AG04450 (cell line): ENCODE measurements around the gene DENND6B. TPM values are rescaled to one million over a fixed set of nuclear protein-coding genes. Genes with fewer than 3 reads are reported as not detected.

ENCODE experiments used
- CTCF ChIA-PET: fragments of 300-600, 350-600 bp; formaldehyde crosslinking; extraction: SDS; loops from one replicate; lab custom pipeline; 2022; ENCODE audit warnings: antibody characterized with exemption, inconsistent platforms; lab: Charles Lee
- POLR2A ChIA-PET: fragments of 350-600 bp; formaldehyde crosslinking; extraction: SDS; loops from one replicate; lab custom pipeline; 2021; ENCODE audit warnings: antibody characterized with exemption, inconsistent platforms; lab: Yijun Ruan, JAX
- DNase-seq: peaks from one replicate; pipeline ENCODE4 v3.0.0-alpha.2; 2011; ENCODE audit warnings: low read depth, low spot score
- H3K27ac ChIP-seq: one replicate; pipeline ENCODE4 v1.5.1; 2012; ENCODE audit warnings: low read depth, low read length, control low read depth
- H3K27me3 ChIP-seq: one replicate; pipeline ENCODE4 v1.6.0; 2012; ENCODE audit warnings: low read length; ENCODE audit not compliant: control insufficient read depth, insufficient read depth
- H3K4me3 ChIP-seq: 2 replicates; pipeline ENCODE4 v1.5.1; 2011; ENCODE audit warnings: mild to moderate bottlenecking, low read depth, low read length, control low read depth
- H3K9me3 ChIP-seq: 2 replicates; pipeline ENCODE4 v1.5.1; 2012; ENCODE audit warnings: low read length; ENCODE audit not compliant: control insufficient read depth, insufficient read depth
- polyA plus RNA-seq: library from polyadenylated mRNA; depleted of rRNA; stranded (reverse); fragments of >200 nt; gene quantifications from 2 replicates; pipeline ENCODE4 v1.2.3, GENCODE V29; 2011
- TF ChIP-seq, protein P1 (sequence below): IDR thresholded peaks from 2 replicates; pipeline ENCODE4 v1.5.1; 2011; ENCODE audit warnings: low read depth, low read length, control low read depth, inconsistent platforms

Gene DENND6B
- polyA plus RNA-seq, 1 experiment, result 2.4 TPM

DNA sequence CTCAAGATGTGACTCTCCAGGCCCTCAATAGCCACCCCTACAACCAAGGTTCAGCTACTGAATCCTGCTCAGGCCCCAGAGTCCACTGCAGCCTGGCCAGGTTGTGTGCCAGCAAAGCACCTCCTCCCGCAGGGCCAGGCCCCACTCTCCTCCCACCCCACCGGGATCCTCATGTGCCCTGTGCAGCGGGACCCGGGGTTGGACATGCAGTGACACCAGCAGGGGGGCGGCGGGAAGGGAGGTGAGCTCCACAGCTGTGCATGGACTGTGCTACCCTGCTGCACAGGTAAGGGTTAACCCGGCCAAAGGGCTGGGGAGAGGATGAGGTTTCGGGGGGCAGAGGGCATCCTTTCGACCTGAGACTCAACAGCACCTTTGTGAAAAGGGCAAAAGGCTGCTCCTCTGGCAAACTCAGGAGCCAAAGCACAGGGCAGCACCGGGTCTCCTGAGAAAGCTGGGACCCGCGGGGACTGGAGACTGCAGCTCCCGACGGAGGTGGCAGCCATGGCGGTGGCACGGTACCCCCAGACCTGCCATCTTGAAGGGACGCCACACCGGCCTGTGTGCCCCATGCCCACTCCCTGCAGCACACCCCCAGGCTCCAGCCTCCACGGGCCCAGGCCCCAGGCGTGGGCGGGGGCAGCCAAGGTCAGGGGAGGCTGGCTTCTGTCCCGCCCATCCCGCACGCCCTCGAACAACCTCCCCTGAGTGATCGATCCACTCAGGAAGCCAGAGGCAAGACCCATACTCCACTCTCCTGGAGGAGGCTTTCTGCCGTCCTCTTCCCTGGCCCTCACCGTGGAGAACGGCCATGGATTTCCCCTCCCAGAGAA lies 29.9 kb downstream of the DENND6B start:
- Histone ChIP-seq H3K9me3 (no peaks in the 10 kb centered on the region; the same call in 1 of the 2 replicates), H3K27me3 (no peaks in the 10 kb centered on the region), H3K27ac (no peak overlapping the region), H3K4me3 (no peak overlapping the region)
- POLR2A ChIA-PET, result interaction anchor here (0.7 kb wide), 3 partner anchors 12 to 35 kb away, joined by 3 to 9 read pairs (median 5); partner anchors contain the start of gene MAPK12
- CTCF ChIA-PET, result no interaction called here
- TF ChIP-seq, protein P1, sequence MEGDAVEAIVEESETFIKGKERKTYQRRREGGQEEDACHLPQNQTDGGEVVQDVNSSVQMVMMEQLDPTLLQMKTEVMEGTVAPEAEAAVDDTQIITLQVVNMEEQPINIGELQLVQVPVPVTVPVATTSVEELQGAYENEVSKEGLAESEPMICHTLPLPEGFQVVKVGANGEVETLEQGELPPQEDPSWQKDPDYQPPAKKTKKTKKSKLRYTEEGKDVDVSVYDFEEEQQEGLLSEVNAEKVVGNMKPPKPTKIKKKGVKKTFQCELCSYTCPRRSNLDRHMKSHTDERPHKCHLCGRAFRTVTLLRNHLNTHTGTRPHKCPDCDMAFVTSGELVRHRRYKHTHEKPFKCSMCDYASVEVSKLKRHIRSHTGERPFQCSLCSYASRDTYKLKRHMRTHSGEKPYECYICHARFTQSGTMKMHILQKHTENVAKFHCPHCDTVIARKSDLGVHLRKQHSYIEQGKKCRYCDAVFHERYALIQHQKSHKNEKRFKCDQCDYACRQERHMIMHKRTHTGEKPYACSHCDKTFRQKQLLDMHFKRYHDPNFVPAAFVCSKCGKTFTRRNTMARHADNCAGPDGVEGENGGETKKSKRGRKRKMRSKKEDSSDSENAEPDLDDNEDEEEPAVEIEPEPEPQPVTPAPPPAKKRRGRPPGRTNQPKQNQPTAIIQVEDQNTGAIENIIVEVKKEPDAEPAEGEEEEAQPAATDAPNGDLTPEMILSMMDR, result no peak
- DNase-seq, result no peak

DNA sequence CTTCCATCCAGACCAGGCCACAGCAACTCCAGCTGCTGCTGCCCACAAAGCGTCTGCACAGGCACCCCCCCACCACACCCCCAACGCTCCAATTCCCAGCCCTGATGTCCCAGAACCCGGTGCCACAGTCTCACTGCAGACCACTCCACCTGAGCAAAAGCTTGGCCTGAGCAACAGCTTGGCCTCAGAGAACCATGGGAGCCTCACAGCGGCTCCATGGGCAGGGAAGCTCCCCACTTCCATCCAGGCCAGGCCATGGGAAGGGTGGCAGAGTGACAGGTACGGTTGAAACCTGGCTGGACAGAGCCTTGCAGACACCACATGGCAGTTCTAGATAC lies 32.5 kb downstream of the DENND6B start:
- TF ChIP-seq, protein P1, result no peak
- Histone ChIP-seq H3K27ac (peak overlapping the region; percentile 94), H3K9me3 (no peaks in the 10 kb centered on the region; the same call in 1 of the 2 replicates), H3K27me3 (no peaks in the 10 kb centered on the region), H3K4me3 (no peak overlapping the region)
- DNase-seq, result no peak
- CTCF ChIA-PET, result interaction anchor here (1.0 to 1.2 kb wide), 2 partner anchors 18 to 32 kb away, joined by 3 to 4 read pairs; no protein-coding TSS in a partner anchor
- POLR2A ChIA-PET, result interaction anchor here (0.6 to 3.8 kb wide), 3 partner anchors 11 to 31 kb away, joined by 6 to 19 read pairs (median 9); no protein-coding TSS in a partner anchor

DNA sequence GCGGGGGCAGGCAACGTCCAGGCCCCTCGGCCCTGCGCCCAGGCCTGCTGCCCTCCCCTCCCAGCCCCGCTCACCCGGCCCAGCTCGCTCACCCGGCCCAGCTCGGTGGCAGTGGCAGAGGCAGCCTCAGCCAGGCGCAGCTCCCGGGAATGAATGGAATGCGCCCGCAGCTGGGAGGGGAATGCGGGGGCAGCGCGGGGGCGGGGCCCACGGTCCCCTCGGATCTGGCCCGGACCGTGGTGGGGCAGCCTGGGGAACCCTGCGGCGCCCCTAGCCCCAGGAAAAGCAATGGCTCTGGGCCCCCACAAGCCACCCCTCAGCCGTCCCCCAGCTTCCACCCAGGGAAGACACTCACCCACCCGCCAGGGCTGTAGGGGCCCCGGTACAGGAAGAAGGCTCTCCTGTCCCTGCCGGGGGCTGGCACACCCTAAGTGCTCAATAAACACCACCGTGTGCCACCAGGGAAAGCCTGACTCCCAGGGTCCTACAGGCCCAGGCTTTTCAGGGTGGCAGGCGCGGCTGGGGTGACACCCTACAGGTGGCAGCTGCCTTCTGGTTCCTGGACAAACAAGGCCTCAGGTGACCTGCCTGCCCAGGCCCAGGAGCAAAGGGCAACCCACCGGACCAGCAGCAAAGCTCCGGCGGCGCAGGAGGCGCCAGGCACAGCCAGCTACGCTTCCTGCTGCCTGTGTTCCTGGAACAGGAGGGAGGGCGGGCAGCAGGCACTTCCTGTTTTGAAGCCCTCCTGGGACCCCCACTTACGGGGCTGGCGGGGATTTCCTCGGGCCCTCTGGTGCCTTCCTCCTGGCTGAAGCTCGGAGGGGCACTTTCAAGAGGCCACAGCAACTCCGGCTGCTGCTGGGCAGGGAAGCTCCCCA lies 33.1 kb downstream of the DENND6B start:
- POLR2A ChIA-PET, result interaction anchor here (0.6 to 3.8 kb wide), 4 partner anchors 9 to 32 kb away, joined by 4 to 19 read pairs (median 8); no protein-coding TSS in a partner anchor
- no peak for DNase-seq
- TF ChIP-seq, protein P1, result no peak
- peak overlapping the region; percentile 51 for H3K4me3 ChIP-seq
- H3K27ac ChIP-seq, result peak overlapping the region; percentile 94
- CTCF ChIA-PET, result interaction anchor here (0.6 to 0.7 kb wide), 2 partner anchors 22 to 73 kb away, joined by 4 read pairs; no protein-coding TSS in a partner anchor
- H3K27me3 ChIP-seq, result no peaks in the 10 kb centered on the region
- H3K9me3 ChIP-seq, result no peaks in the 10 kb centered on the region; the same call in 1 of the 2 replicates

DNA sequence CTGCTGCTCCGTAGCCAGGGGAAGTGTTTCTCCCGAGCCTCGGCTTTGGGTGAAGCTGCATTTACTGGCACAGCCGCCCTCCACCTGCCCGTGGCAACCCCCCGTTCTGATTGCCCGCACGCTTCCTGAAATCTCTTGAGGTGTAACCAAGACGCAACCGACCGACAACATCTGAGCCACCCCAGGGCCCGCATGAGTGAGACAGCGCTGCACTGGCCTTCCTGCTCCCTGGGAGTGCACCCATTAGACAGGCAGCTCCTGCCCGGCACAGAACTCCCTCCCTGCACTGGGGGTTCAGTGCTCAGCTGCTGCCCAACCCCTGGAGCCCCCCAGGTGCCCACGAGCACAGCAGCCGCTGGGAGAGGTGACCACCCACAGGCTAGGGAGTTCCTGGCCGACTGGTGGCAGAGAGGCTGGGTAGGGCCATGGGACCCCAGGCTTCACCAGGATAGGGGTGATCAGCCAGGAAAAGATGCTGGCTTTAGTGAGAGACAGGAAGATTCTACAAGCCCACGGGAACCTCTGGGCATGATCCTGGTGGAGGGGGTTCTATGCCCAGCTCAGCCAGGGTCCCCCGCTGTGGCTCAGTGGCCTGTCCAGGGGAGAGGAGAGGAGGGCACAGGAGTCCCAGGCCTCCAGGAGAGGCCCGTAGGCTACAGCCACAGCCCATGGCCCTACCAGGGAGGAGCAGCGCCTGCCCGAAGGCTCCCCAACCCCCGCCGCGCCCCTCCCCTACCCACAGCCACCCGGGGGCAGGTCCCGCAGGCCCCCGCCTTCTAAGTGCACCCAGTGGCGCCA lies 34.0 kb downstream of the DENND6B start:
- Histone ChIP-seq H3K9me3 (no peaks in the 10 kb centered on the region; the same call in 1 of the 2 replicates), H3K27me3 (no peaks in the 10 kb centered on the region), H3K4me3 (peak overlapping the region; percentile 51), H3K27ac (peak overlapping the region; percentile 80)
- DNase-seq, result no peak
- TF ChIP-seq, protein P1, result no peak
- POLR2A ChIA-PET, result interaction anchor here (1.2 to 3.8 kb wide), 3 partner anchors 10 to 13 kb away, joined by 4 to 19 read pairs (median 9); no protein-coding TSS in a partner anchor
- CTCF ChIA-PET, result interaction anchor here (0.6 to 0.8 kb wide), 4 partner anchors 21 to 74 kb away, joined by 3 to 4 read pairs (median 4); no protein-coding TSS in a partner anchor
